Testis (tissue), 2 donors: ENCODE data around the gene COL25A1.

Experiments used
- CTCF ChIP-seq, 3 experiments: fragments of 450-650 bp in 2 of 3; fragments of 200-600 bp in 1 of 3; sonication (generic) in 1 of 3; IDR thresholded peaks; one replicate each; pipeline ENCODE4 v1.5.1; 2016 to 2019; ENCODE audit warnings: antibody characterized with exemption in 3 of 3, mild to moderate bottlenecking in 2 of 3, moderate library complexity in 1 of 3
- POLR2A ChIP-seq: fragments of 450-650 bp; IDR thresholded peaks from one replicate; pipeline ENCODE4 v1.6.1; 2017; ENCODE audit warnings: antibody characterized with exemption, mild to moderate bottlenecking, moderate library complexity

- TF ChIP-seq CTCF (IDR thresholded peaks at IDR 0.05) (no peak), POLR2A (no peak)
These were observed 218.5 kb downstream of the COL25A1 start for GRCh38 chr4:109083911-109084310.
